Neural crest cell (in vitro differentiated cells): Measurements from ENCODE around the gene LNX2. TPM values are rescaled to one million over a fixed set of nuclear protein-coding genes. Genes with fewer than 3 reads are reported as not detected.

Source experiments
- DNase-seq: peaks from one replicate; pipeline ENCODE4 v3.0.0; 2021; ENCODE audit warnings: low read depth, mixed read lengths, low spot score
- H3K27ac Mint-ChIP-seq: one replicate; pipeline ENCODE4 v1.8.0; 2021; ENCODE audit warnings: mild to moderate bottlenecking, mixed read lengths; ENCODE audit not compliant: unreplicated experiment
- H3K27me3 Mint-ChIP-seq: 2 replicates; pipeline ENCODE4 v1.8.0; 2021; ENCODE audit warnings: low read depth, mild to moderate bottlenecking, mixed read lengths
- H3K36me3 Mint-ChIP-seq: 2 replicates; pipeline ENCODE4 v1.8.0; 2021; ENCODE audit warnings: low read depth, mild to moderate bottlenecking, mixed read lengths
- H3K4me1 Mint-ChIP-seq: 2 replicates; pipeline ENCODE4 v1.8.0; 2021; ENCODE audit warnings: mixed read lengths
- H3K4me3 Mint-ChIP-seq: one replicate; pipeline ENCODE4 v1.8.0; 2021; ENCODE audit warnings: mild to moderate bottlenecking, mixed read lengths
- H3K9me3 Mint-ChIP-seq: 2 replicates; pipeline ENCODE4 v1.8.0; 2021; ENCODE audit warnings: mixed read lengths
- total RNA-seq: library from RNA; stranded (reverse); gene quantifications from 2 replicates; pipeline ENCODE4 v1.2.1, GENCODE V29; 2021
- TF ChIP-seq, protein P1 (sequence below): fragments of 200-600 bp; sonication (generic); conservative IDR thresholded peaks from 2 replicates; pipeline ENCODE4 v1.5.0; 2021; ENCODE audit warnings: antibody characterized with exemption, mild to moderate bottlenecking

LNX2 gene
- total RNA-seq, 1 donor from 2014 or later, result 9.6 TPM

DNA sequence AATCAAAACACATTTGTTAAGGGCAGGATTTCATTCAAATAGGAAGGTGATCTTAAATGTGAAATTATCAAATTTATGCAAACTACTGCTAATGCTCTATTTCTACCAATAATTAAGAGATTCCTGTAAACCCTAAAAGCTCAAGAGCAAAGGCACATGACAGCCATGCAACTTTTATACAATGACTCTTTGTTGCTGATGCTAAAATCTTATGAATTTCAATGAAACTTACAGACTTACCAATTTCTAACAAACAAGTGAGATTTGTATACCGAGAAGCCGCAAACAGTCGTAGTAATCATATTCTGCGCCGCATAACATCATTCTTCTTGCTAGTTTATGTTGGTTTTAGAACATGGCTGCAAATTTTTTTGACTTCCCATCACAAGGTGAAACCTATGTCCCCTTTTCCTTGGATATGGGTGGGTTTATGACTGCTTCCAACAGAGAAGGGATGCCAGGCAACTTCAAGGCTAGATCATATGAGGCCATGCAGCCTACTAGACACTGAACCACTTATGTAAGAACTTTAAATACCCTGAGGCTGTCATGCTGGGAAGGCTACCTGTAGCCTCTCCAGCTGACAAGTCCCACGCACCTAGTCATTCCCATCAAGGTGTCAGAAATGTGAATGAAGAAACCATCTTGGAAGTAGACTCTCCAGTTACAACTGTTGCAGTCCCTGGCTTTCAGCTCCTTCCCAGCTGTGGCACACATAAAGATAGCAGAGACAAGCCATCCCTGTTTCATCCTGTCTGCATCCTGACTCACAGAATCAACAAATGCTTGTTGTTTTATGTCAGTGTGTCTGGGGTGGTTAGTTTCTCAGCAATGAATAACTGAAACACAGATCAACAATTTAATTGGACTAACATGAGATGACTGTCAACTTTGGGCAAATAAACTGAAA lies 42.0 kb downstream of the LNX2 start:
- Mint-ChIP-seq H3K27me3 (no peaks in the 10 kb centered on the region), H3K9me3 (peaks cover 3% of the 10 kb centered on the region), H3K27ac (no peak overlapping the region), H3K4me3 (no peak overlapping the region), H3K4me1 (peaks cover 4% of the 10 kb centered on the region), H3K36me3 (peaks cover 12% of the 10 kb centered on the region)
- TF ChIP-seq, protein P1, sequence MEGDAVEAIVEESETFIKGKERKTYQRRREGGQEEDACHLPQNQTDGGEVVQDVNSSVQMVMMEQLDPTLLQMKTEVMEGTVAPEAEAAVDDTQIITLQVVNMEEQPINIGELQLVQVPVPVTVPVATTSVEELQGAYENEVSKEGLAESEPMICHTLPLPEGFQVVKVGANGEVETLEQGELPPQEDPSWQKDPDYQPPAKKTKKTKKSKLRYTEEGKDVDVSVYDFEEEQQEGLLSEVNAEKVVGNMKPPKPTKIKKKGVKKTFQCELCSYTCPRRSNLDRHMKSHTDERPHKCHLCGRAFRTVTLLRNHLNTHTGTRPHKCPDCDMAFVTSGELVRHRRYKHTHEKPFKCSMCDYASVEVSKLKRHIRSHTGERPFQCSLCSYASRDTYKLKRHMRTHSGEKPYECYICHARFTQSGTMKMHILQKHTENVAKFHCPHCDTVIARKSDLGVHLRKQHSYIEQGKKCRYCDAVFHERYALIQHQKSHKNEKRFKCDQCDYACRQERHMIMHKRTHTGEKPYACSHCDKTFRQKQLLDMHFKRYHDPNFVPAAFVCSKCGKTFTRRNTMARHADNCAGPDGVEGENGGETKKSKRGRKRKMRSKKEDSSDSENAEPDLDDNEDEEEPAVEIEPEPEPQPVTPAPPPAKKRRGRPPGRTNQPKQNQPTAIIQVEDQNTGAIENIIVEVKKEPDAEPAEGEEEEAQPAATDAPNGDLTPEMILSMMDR, result no peak
- no peak for DNase-seq

DNA sequence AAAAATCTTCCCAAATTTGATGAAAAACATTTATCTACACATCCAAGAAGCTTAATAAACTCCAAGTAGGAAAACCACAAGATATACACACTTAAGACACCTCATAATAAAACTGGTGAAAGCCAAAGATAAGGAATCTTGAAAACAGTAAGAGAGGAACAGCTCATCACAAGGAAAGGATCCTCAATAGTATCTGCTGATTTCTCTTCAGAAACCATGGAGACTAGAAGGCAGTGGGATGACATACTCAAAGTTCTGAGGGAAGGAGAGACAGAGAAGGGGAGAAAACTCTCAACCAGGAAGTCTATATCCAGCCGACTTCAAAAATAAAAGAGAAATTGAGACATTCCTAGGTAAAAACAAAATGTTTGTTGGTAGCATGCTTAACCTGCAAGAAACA lies 45.7 kb downstream of the LNX2 start:
- Mint-ChIP-seq H3K27me3 (no peaks in the 10 kb centered on the region), H3K9me3 (peaks cover 3% of the 10 kb centered on the region), H3K36me3 (peaks cover 13% of the 10 kb centered on the region), H3K4me1 (peaks cover 11% of the 10 kb centered on the region), H3K4me3 (no peak overlapping the region), H3K27ac (no peak overlapping the region)
- TF ChIP-seq, protein P1, result no peak
- no peak for DNase-seq

DNA sequence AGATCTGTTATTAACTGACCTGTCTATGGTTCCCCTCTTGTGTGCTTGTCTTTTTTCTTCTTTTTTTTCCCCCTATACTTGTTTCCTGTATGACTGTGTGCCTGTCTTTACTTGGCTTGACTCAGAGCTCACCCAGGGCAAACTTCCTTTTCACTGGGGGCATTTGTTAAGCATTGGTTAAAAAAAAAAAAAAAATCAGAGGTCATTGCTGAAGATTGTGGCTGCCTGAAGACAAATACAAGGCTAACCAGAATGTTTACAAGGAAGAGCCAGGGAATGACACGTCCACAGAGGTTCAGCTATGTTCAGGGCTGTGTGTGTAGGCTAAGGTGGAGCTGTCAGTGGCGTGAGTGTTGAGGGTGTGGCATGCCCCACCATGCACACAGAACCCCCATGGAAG lies 47.1 kb downstream of the LNX2 start:
- Mint-ChIP-seq H3K9me3 (peaks cover 3% of the 10 kb centered on the region), H3K4me3 (no peak overlapping the region), H3K4me1 (peaks cover 11% of the 10 kb centered on the region), H3K36me3 (peaks cover 13% of the 10 kb centered on the region), H3K27me3 (no peaks in the 10 kb centered on the region), H3K27ac (no peak overlapping the region)
- TF ChIP-seq, protein P1, result no peak
- no peak for DNase-seq

DNA sequence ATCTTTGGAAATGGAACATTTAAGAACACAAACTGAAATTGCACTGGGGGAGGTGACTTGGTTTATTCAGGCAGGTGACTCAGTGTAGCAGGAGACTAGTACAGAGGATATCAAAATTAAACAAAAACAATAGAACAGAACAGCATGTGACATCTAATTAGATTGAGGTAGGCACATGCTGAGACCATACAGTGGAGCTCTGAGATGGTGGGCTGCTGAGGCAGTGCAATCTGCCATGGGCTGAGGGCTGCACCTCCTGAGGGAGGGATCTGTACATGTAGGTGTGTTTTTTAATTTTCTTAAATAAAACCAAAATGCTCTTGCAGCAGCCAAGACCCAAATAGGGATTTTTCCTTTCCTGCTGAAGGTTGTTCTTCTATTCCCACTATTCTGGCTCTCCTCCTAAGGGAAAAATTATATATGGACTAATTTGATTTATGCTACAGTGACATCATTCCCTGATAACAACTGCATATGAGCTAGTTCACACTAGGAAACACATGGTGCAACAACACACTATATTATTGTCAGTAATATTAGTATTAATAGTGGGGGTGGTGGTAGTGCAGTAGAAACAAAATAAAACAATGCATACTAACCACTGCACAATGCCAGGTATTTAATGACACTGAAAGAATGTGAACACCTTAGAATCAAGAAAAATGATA lies 48.0 kb downstream of the LNX2 start:
- no peak overlapping the region for H3K27ac Mint-ChIP-seq

DNA sequence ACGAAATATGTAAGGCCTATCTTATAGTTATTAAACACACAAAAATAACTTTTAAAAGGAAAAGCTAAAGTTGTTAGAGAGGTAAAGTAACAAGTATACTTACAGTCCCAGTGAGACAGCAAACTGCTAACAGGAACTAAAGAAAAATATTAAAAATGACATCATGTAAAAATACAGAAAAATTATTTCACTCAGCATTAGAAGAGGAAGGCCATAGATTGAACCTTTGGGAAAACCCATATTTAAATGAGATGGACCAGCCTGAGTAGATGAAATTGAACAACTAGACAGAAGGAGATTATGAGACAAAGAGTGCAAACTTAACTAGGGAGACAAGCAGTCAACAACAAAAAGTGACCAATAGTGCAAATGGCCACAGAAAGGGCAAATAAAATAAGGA lies 49.4 kb downstream of the LNX2 start:
- H3K36me3 Mint-ChIP-seq, result peaks cover 11% of the 10 kb centered on the region
- DNase-seq, result no peak
- H3K4me3 Mint-ChIP-seq, result no peak overlapping the region
- no peak overlapping the region for H3K27ac Mint-ChIP-seq
- H3K4me1 Mint-ChIP-seq, result peaks cover 11% of the 10 kb centered on the region
- no peaks in the 10 kb centered on the region for H3K27me3 Mint-ChIP-seq
- TF ChIP-seq, protein P1, result no peak
- H3K9me3 Mint-ChIP-seq, result peaks cover 3% of the 10 kb centered on the region

More for the DNA sequence above, 48.0 kb downstream of the LNX2 start:
- Mint-ChIP-seq H3K27me3 (no peaks in the 10 kb centered on the region), H3K9me3 (peaks cover 3% of the 10 kb centered on the region), H3K4me1 (peaks cover 11% of the 10 kb centered on the region), H3K4me3 (no peak overlapping the region), H3K36me3 (peaks cover 13% of the 10 kb centered on the region)
- DNase-seq, result no peak
- TF ChIP-seq, protein P1, result no peak
